NCI-H748 (cell line): ENCODE measurements around the gene MME.

Experiments used
- DNase-seq: peaks from one replicate; lab custom pipeline; 2025; ENCODE audit not compliant: unreplicated experiment; lab: John Stamatoyannopoulos, UW

The MME gene

GRCh38 chr3:155079746-155080487 is at the start of gene MME:
MME (plus strand) TSS chr3:155080319; CDS start chr3:155084168, 3,849 bp downstream.
- peak; percentile 51 for DNase-seq

- DNase-seq = no peak
Measured at GRCh38 chr3:155031186-155031585, 48.9 kb upstream of the MME start.

- no peak for DNase-seq
Measured at GRCh38 chr3:155032918-155033317, 47.2 kb upstream of the MME start.

- no peak for DNase-seq
Measured at GRCh38 chr3:155034786-155035185, 45.3 kb upstream of the MME start.

- no peak for DNase-seq
Measured at GRCh38 chr3:155035553-155035952, 44.6 kb upstream of the MME start.

GRCh38 chr3:155037508-155038202 is 42.5 kb upstream of the MME start:
- no peak for DNase-seq

GRCh38 chr3:155038203-155038554 is 41.9 kb upstream of the MME start:
- no peak for DNase-seq

- DNase-seq = no peak
Measured at GRCh38 chr3:155046935-155047334, 33.2 kb upstream of the MME start.

- DNase-seq = no peak
Measured at GRCh38 chr3:155047672-155048071, 32.4 kb upstream of the MME start.

GRCh38 chr3:155049959-155050358 is 30.2 kb upstream of the MME start:
- DNase-seq = no peak

GRCh38 chr3:155052470-155052869 is 27.6 kb upstream of the MME start:
- DNase-seq = no peak

- DNase-seq = no peak
Measured at GRCh38 chr3:155053756-155054155, 26.4 kb upstream of the MME start.

- DNase-seq = no peak
Measured at GRCh38 chr3:155064920-155065319, 15.2 kb upstream of the MME start.

- DNase-seq = no peak
Measured at GRCh38 chr3:155065537-155065936, 14.6 kb upstream of the MME start.

GRCh38 chr3:155069729-155070128 is 10.4 kb upstream of the MME start:
- no peak for DNase-seq

GRCh38 chr3:155070316-155070715 is 9.8 kb upstream of the MME start:
- no peak for DNase-seq

- no peak for DNase-seq
Measured at GRCh38 chr3:155070932-155071387, 9.2 kb upstream of the MME start.

- no peak for DNase-seq
Measured at GRCh38 chr3:155075200-155075599, 4.9 kb upstream of the MME start.

- no peak for DNase-seq
Measured at GRCh38 chr3:155076888-155077287, 3.2 kb upstream of the MME start.

GRCh38 chr3:155078711-155079467 is 1.2 kb upstream of the MME start:
- peak; percentile 0 for DNase-seq

- DNase-seq = no peak
Measured at GRCh38 chr3:155079468-155079745, 712 bp upstream of the MME start.

GRCh38 chr3:155080692-155081091 is 573 bp downstream of the MME start:
- no peak for DNase-seq
